GM23338 (cell line): Measurements from ENCODE around the gene ETFA. TPM values are rescaled to one million over a fixed set of nuclear protein-coding genes. Genes with fewer than 3 reads are reported as not detected.

Source experiments
- ATAC-seq: fragments of 200-7000 bp; cut with Tn5 transposase; 3 replicates; pipeline ENCODE4 v1.9.1; 2020
- DNase-seq: peaks from one replicate; pipeline ENCODE4 v3.0.0-alpha.2; 2015; ENCODE audit warnings: low spot score
- H2AFZ ChIP-seq: fragments of 200-600 bp; sonication (generic); 2 replicates; pipeline ENCODE4 v1.8.0; 2016; ENCODE audit warnings: antibody characterized with exemption, mild to moderate bottlenecking, moderate library complexity
- H3F3A ChIP-seq: fragments of 200-600 bp; sonication (generic); replicated peaks from 2 replicates; pipeline ENCODE4 v1.8.0; 2017; ENCODE audit warnings: antibody characterized with exemption, mixed run types, low read depth
- H3K27ac ChIP-seq: fragments of 200-600 bp; sonication (generic); 2 replicates; pipeline ENCODE4 v1.6.1; 2016; ENCODE audit warnings: low read depth
- H3K27me3 ChIP-seq: fragments of 200-600 bp; sonication (generic); 2 replicates; pipeline ENCODE4 v1.8.0; 2016; ENCODE audit warnings: mild to moderate bottlenecking, mixed run types, moderate library complexity; ENCODE audit not compliant: insufficient read depth
- H3K36me3 ChIP-seq: fragments of 200-600 bp; sonication (generic); 2 replicates; pipeline ENCODE4 v1.8.0; 2016; ENCODE audit warnings: mild to moderate bottlenecking; ENCODE audit not compliant: insufficient read depth
- H3K4me1 ChIP-seq: fragments of 200-600 bp; sonication (generic); 2 replicates; pipeline ENCODE4 v1.8.0; 2016; ENCODE audit warnings: mild to moderate bottlenecking, moderate library complexity; ENCODE audit not compliant: insufficient read depth
- H3K4me2 ChIP-seq: fragments of 200-600 bp; sonication (generic); 2 replicates; pipeline ENCODE4 v1.7.1; 2017; ENCODE audit warnings: mixed run types
- H3K4me3 ChIP-seq: fragments of 200-600 bp; sonication (generic); 2 replicates; pipeline ENCODE4 v1.6.1; 2016; ENCODE audit warnings: mixed run types
- H3K79me2 ChIP-seq: fragments of 200-600 bp; sonication (generic); replicated peaks from 2 replicates; pipeline ENCODE4 v1.8.0; 2017; ENCODE audit warnings: mild to moderate bottlenecking; ENCODE audit not compliant: insufficient read depth
- H3K9me2 ChIP-seq: fragments of 200-600 bp; sonication (generic); 2 replicates; pipeline ENCODE4 v1.8.0; 2017; ENCODE audit not compliant: insufficient read depth
- H4K20me1 ChIP-seq: fragments of 200-600 bp; sonication (generic); replicated peaks from 2 replicates; pipeline ENCODE4 v1.8.0; 2017; ENCODE audit warnings: mild to moderate bottlenecking; ENCODE audit not compliant: insufficient read depth
- H3K27ac Mint-ChIP-seq: 2 replicates; pipeline ENCODE4 v1.8.0; 2020; ENCODE audit warnings: inconsistent platforms, mild to moderate bottlenecking, moderate library complexity, mixed read lengths
- H3K27me3 Mint-ChIP-seq: 3 replicates; pipeline ENCODE4 v1.8.0; 2022; ENCODE audit warnings: low read depth, mild to moderate bottlenecking, moderate library complexity, mixed read lengths, inconsistent platforms; ENCODE audit not compliant: insufficient read depth, poor library complexity
- H3K36me3 Mint-ChIP-seq: 3 replicates; pipeline ENCODE4 v1.8.0; 2021; ENCODE audit warnings: low read depth, mild to moderate bottlenecking, inconsistent platforms, moderate library complexity, mixed read lengths
- H3K4me1 Mint-ChIP-seq: 3 replicates; pipeline ENCODE4 v1.8.0; 2020; ENCODE audit warnings: mild to moderate bottlenecking, inconsistent platforms, mixed read lengths
- H3K4me3 Mint-ChIP-seq: 3 replicates; pipeline ENCODE4 v1.8.0; 2021; ENCODE audit warnings: moderate library complexity, mild to moderate bottlenecking, inconsistent platforms, mixed read lengths
- H3K9me3 Mint-ChIP-seq: 3 replicates; pipeline ENCODE4 v1.8.0; 2020; ENCODE audit warnings: moderate library complexity, mild to moderate bottlenecking, inconsistent platforms, mixed read lengths
- CTCF ChIP-seq, 2 experiments: fragments of 200-600 bp in 1 of 2; sonication (generic) in 1 of 2; conservative IDR thresholded peaks; 2 replicates each; pipeline versions ENCODE4 v1.5.1 to v1.6.1; 2016 to 2017; ENCODE audit warnings: antibody characterized with exemption in 2 of 2, low read depth in 2 of 2, mild to moderate bottlenecking in 2 of 2, moderate library complexity in 1 of 2
- ETS1 ChIP-seq: IDR thresholded peaks from 2 replicates; pipeline ENCODE4 v1.6.1; 2016; ENCODE audit warnings: antibody characterized with exemption
- EZH2 ChIP-seq: fragments of 200-600 bp; sonication (generic); IDR thresholded peaks from one replicate; pipeline ENCODE4 v1.8.0; 2017; ENCODE audit warnings: antibody characterized with exemption, mild to moderate bottlenecking, low read depth; ENCODE audit not compliant: unreplicated experiment
- EZH2phosphoT487 ChIP-seq: fragments of 200-600 bp; sonication (generic); IDR thresholded peaks from one replicate; pipeline ENCODE4 v1.8.1; 2018; ENCODE audit warnings: antibody characterized with exemption; ENCODE audit not compliant: unreplicated experiment
- JUNB ChIP-seq: IDR thresholded peaks from one replicate; pipeline ENCODE4 v1.6.1; 2016; ENCODE audit warnings: antibody characterized with exemption; ENCODE audit not compliant: unreplicated experiment
- NANOG ChIP-seq: IDR thresholded peaks from 2 replicates; pipeline ENCODE4 v1.6.1; 2016; ENCODE audit warnings: antibody characterized with exemption, borderline replicate concordance
- REST ChIP-seq: IDR thresholded peaks from one replicate; pipeline ENCODE4 v1.6.1; 2018; ENCODE audit warnings: antibody characterized with exemption; ENCODE audit not compliant: unreplicated experiment
- STAT1 ChIP-seq: IDR thresholded peaks from one replicate; pipeline ENCODE4 v1.6.1; 2016; ENCODE audit warnings: antibody characterized with exemption; ENCODE audit not compliant: unreplicated experiment
- ZNF114 ChIP-seq: fragments of 250-450 bp; sonication (Bioruptor Pico); IDR thresholded peaks from 2 replicates; pipeline ENCODE4 v1.5.0; 2020; ENCODE audit warnings: mild to moderate bottlenecking, moderate library complexity
- ZNF462 ChIP-seq: fragments of 250-450 bp; sonication (Bioruptor Pico); IDR thresholded peaks from 2 replicates; pipeline ENCODE4 v1.5.0; 2020; ENCODE audit warnings: mild to moderate bottlenecking, moderate library complexity
- polyA plus RNA-seq: library from polyadenylated mRNA; unstranded; fragments of >200 nt; fragmentation: Nextera tagmentation; extraction: Ambion mirVana; gene quantifications from 2 replicates; pipeline ENCODE4 v1.2.1, GENCODE V29; 2016
- total RNA-seq: library from RNA; depleted of rRNA; stranded (reverse); fragments of >200 nt; shearing (Covaris generic); gene quantifications from 2 replicates; pipeline ENCODE4 v1.2.3, GENCODE V29; 2014

Gene ETFA
- total and polyA plus RNA-seq, 2 experiments from 2014 or later, result 52.9 to 69.1 TPM

- TF ChIP-seq NANOG (no peak), ETS1 (no peak), REST (no peak), CTCF (conservative IDR thresholded peaks at IDR 0.05; ENCODE audit: low read depth in 2 of 2) (no peak), ZNF462 (CRISPR knock-in tag) (no peak), EZH2phosphoT487 (no peak), STAT1 (no peak), EZH2 (no peak), ZNF114 (no peak), JUNB (no peak)
- no peaks in the 10 kb centered on the region for H3K79me2 ChIP-seq
- no peaks in the 10 kb centered on the region for H3K9me2 ChIP-seq
- no peaks in the 10 kb centered on the region for H3K36me3 ChIP-seq
- Mint-ChIP-seq H3K27ac (no peak overlapping the region), H3K4me1 (peaks cover 12% of the 10 kb centered on the region), H3K9me3 (no peaks in the 10 kb centered on the region), H3K4me3 (no peak overlapping the region), H3K27me3 (peaks cover 46% of the 10 kb centered on the region), H3K36me3 (no peaks in the 10 kb centered on the region; the same call in 2 of the 3 replicates)
- no peak for ATAC-seq
- H3K27me3 ChIP-seq, result peaks cover 66% of the 10 kb centered on the region
- H3K27ac ChIP-seq, result no peak overlapping the region
- H3F3A ChIP-seq, result no peaks in the 10 kb centered on the region; the same call in 1 of the 2 replicates
- H4K20me1 ChIP-seq, result peaks cover 16% of the 10 kb centered on the region
- H3K4me1 ChIP-seq, result peaks cover 21% of the 10 kb centered on the region
- H3K4me3 ChIP-seq, result no peak overlapping the region
- DNase-seq, result no peak
- H3K4me2 ChIP-seq, result no peak overlapping the region
- no peak overlapping the region for H2AFZ ChIP-seq
Measured at GRCh38 chr15:76349301-76350070, 38.2 kb upstream of the ETFA start.
